ENCODE measurements around the gene CPEB4.

Gene CPEB4

DNA sequence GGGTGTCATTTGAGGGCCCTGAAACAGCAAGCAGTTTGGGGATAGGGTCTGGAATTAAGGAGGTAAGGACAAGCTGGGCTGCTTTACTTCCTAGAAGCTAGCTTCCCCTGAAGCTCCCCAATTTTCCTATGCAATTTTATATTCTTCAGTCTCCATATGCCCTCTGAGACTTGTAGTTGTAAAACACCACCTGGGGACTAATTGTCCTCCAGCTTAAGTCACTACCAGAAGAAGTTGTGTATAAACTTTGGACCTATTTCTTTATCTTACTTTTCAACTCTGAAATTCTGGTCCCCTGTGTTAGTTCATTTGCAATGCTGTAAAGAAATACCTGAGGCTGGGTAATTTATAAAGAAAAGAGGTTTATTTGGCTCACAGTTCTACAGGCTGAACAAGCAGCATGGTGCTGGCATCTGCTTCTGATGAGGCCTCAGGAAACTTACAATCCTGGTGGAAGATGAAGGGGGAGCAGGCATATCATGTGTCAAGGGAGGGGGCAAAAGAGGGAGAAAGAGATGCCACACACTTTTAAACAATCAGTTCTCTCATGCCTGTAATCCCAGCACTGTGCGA is 41.1 kb upstream of the CPEB4 start:
- no peak for DNase-seq (ENCODE audit: low spot score)
- TF ChIP-seq, protein P1, sequence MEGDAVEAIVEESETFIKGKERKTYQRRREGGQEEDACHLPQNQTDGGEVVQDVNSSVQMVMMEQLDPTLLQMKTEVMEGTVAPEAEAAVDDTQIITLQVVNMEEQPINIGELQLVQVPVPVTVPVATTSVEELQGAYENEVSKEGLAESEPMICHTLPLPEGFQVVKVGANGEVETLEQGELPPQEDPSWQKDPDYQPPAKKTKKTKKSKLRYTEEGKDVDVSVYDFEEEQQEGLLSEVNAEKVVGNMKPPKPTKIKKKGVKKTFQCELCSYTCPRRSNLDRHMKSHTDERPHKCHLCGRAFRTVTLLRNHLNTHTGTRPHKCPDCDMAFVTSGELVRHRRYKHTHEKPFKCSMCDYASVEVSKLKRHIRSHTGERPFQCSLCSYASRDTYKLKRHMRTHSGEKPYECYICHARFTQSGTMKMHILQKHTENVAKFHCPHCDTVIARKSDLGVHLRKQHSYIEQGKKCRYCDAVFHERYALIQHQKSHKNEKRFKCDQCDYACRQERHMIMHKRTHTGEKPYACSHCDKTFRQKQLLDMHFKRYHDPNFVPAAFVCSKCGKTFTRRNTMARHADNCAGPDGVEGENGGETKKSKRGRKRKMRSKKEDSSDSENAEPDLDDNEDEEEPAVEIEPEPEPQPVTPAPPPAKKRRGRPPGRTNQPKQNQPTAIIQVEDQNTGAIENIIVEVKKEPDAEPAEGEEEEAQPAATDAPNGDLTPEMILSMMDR (IDR thresholded peaks at IDR 0.05; ENCODE audit: extremely low read depth, missing control alignments): no peak

DNA sequence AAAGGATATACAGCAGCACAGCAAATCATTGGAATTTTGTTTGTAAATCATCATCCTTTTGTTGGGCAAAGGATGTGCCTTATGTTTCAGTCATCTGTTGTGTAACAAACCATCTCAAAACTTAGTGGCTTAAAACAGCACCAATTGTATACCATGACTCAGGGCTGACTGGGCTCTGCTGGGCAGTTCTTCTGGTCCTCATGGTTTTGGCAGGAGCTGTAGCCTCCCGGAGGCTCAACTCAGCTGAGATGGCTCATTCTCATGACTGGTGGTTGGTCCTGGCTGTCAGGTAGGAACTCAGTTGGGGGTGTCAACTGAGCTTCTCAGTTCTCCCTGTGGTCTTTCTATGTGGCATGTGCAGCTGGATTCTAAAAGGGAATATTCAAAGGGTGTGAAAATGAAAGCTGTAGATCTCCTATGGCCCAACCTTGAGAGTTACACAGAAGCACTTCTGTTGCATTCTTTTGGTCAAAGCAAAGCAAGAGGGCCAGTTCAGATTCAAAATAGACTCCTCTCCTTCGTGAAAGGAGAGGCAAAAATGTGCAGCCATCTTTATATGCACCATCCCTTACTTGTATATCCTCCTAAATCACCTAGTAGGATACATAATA is 39.1 kb upstream of the CPEB4 start:
- DNase-seq (ENCODE audit: low spot score): no peak
- TF ChIP-seq, protein P1 (IDR thresholded peaks at IDR 0.05; ENCODE audit: extremely low read depth, missing control alignments): no peak

DNA sequence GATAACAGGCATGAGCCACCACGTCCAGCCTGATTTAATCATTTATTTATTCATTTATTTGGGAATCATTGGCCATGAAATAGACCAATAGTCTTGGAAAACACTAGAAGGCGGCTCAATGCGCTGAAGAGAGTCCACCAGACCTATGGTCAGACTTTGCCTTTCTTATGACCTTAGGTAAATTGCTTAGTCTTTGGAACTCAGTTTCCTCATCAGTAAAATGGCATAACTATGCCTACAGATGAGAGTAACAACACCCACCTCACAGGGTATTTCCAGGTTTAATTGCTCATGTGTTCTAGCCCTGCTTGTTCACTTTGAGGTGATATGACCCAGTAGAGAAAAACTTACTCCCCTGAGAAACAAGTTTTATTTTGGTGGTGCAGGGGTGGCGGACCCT is 38.2 kb upstream of the CPEB4 start:
- DNase-seq (ENCODE audit: low spot score): no peak
- TF ChIP-seq, protein P1 (IDR thresholded peaks at IDR 0.05; ENCODE audit: extremely low read depth, missing control alignments): no peak

DNA sequence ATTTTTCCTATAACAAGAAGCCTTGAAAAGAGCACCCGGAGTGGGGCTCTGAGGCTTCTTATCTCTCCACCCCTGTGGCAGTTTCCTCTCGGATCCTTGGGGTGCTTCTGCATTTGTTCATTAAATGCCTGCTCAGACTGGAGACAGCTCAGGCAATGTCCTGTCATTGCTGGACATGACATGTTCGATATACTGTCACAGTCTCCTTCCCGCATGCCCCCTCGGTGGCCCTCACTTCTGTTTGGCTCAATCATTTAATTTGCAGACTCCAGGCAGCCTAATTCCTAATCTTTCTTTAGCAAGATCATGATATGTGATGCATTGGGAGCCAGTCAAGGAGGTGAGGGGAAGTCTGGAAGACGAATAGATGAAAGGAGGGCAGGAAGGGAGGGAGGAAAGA is 37.5 kb upstream of the CPEB4 start:
- DNase-seq (ENCODE audit: low spot score): no peak
- TF ChIP-seq, protein P1 (IDR thresholded peaks at IDR 0.05; ENCODE audit: extremely low read depth, missing control alignments): no peak

DNA sequence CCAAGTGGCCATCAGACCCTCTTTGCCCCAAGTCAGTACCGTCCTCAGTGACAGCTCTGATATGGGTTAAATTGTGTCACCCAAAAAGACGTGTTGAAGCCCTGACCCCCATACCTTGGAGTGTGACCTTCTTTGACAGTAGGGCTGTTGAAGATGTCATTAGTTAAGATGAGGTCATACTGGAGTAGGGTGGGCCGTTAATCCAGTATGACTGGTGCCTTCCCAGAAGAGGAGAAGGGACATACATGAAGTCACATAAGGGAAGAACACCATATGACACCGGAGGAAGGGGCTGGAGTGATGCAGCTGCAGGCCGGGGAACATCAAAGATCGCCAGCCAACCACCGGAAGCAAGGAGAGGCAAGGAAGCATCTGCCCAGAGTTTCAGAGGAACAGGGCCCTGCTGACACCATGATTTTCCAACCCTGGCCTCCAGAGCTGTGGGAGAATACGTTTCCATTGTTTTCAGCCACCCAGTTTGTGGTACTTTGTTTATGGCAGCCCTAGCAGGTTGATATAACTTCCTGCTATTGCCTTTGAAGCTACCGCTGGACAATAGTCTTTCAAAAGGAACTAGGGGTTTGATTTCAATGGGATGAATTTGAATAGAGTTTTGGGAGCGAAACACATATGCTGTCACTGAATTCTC is 36.4 kb upstream of the CPEB4 start:
- no peak for DNase-seq (ENCODE audit: low spot score)
- TF ChIP-seq, protein P1 (IDR thresholded peaks at IDR 0.05; ENCODE audit: extremely low read depth, missing control alignments): no peak

DNA sequence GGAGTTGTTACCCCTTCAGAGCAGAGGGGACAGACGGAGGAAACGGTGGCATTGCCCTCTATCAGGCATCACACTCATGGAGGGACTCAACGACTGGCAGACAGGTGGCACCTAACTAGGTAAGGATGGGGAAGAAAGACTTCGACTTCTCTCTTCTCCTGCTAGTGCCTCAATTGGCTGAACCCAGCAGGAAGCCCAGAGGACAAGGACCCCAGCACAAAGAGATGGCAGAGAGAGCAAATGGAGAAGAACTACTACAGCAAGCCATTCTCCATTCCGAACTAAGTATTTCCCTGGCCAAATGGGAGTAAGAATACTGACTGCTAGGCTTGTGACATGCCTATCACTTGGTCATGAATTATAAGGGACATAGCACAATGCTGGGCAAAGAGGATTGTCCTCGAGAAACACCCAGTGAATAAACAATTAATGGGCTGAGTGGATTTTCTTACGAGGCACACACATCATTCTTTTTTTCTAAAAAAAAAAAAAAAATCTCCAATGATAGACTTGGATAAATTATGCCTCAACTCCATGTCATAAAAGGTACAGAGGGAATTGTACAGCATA is 35.3 kb upstream of the CPEB4 start:
- TF ChIP-seq, protein P1 (IDR thresholded peaks at IDR 0.05; ENCODE audit: extremely low read depth, missing control alignments): no peak
- no peak for DNase-seq (ENCODE audit: low spot score)

Measured in GM20000 (cell line).